SK-N-SH (cell line): ENCODE data around the gene LYL1. TPM values are rescaled to one million over a fixed set of nuclear protein-coding genes. Genes with fewer than 3 reads are reported as not detected.

ENCODE experiments used
- CTCF ChIA-PET: fragments of 300-600, 350-600 bp; formaldehyde crosslinking; extraction: SDS; loops from one replicate; lab custom pipeline; 2021; lab: Yijun Ruan, JAX
- POLR2A ChIA-PET: fragments of 350-600 bp; sonication (Branson Sonifier 250); formaldehyde crosslinking; extraction: SDS; loops from one replicate; lab custom pipeline; 2020; ENCODE audit warnings: antibody characterized with exemption, inconsistent platforms; lab: Yijun Ruan, JAX
- DNase-seq: peaks from one replicate; pipeline ENCODE4 v3.0.0; 2012
- H2AFZ ChIP-seq: fragments of 200-600 bp; sonication (generic); 2 replicates; pipeline ENCODE4 v1.8.1; 2016; ENCODE audit warnings: antibody characterized with exemption, mild to moderate bottlenecking, low read depth
- H3F3A ChIP-seq: fragments of 200-600 bp; sonication (generic); replicated peaks from 2 replicates; pipeline ENCODE3; 2016; ENCODE audit warnings: antibody characterized with exemption, mild to moderate bottlenecking; ENCODE audit not compliant: insufficient read depth
- H3K27ac ChIP-seq, 2 experiments: fragments of 200-500 bp in 1 of 2; fragments of 200-600 bp in 1 of 2; sonication (Bioruptor generic) in 1 of 2; sonication (generic), shearing (Covaris generic) in 1 of 2; 2 replicates each; pipeline versions ENCODE4 v1.5.1 to v1.6.1; 2014 to 2016; ENCODE audit warnings: low read depth in 2 of 2, inconsistent platforms in 1 of 2, low read length in 1 of 2, mild to moderate bottlenecking in 1 of 2, mixed read lengths in 1 of 2
- H3K27me3 ChIP-seq: fragments of 200-600 bp; sonication (generic), shearing (Covaris generic); 2 replicates; pipeline ENCODE4 v1.6.1; 2016; ENCODE audit warnings: mixed run types; ENCODE audit not compliant: insufficient read depth
- H3K36me3 ChIP-seq, 2 experiments: fragments of 200-500 bp in 1 of 2; fragments of 200-600 bp in 1 of 2; sonication (Bioruptor generic) in 1 of 2; sonication (generic) in 1 of 2; replicated peaks in 1 of 2; 2 replicates each; pipeline versions ENCODE3 to v1.5.1; 2014 to 2016; ENCODE audit warnings: low read length in 1 of 2, mild to moderate bottlenecking in 1 of 2; ENCODE audit not compliant: insufficient read depth in 2 of 2, control insufficient read depth in 1 of 2
- H3K4me1 ChIP-seq, 2 experiments: fragments of 200-500 bp in 1 of 2; fragments of 200-600 bp in 1 of 2; sonication (Bioruptor generic) in 1 of 2; sonication (generic), shearing (Covaris generic) in 1 of 2; 2 replicates each; pipeline versions ENCODE4 v1.5.1 to v1.6.1; 2014 to 2016; ENCODE audit warnings: low read depth in 1 of 2, low read length in 1 of 2, mixed run types in 1 of 2; ENCODE audit not compliant: insufficient read depth in 2 of 2, control insufficient read depth in 1 of 2
- H3K4me2 ChIP-seq: fragments of 200-600 bp; sonication (generic), shearing (Covaris generic); 2 replicates; pipeline ENCODE4 v1.6.1; 2017; ENCODE audit warnings: mixed run types
- H3K4me3 ChIP-seq, 2 experiments: fragments of 200-500 bp in 1 of 2; fragments of 200-600 bp in 1 of 2; sonication (Bioruptor generic) in 1 of 2; sonication (generic), shearing (Covaris generic) in 1 of 2; 2 replicates each; pipeline versions ENCODE4 v1.5.1 to v1.8.1; 2014 to 2016; ENCODE audit warnings: low read depth in 2 of 2, inconsistent platforms in 1 of 2, low read length in 1 of 2, mild to moderate bottlenecking in 1 of 2, mixed read lengths in 1 of 2, moderate library complexity in 1 of 2
- H3K79me2 ChIP-seq: fragments of 200-600 bp; sonication (generic); 2 replicates; pipeline ENCODE4 v1.8.1; 2017; ENCODE audit warnings: mild to moderate bottlenecking; ENCODE audit not compliant: insufficient read depth
- H3K9ac ChIP-seq: fragments of 200-600 bp; sonication (generic); 2 replicates; pipeline ENCODE4 v1.6.1; 2017; ENCODE audit warnings: mixed run types
- H3K9me2 ChIP-seq: fragments of 200-600 bp; sonication (generic); 2 replicates; pipeline ENCODE4 v1.6.1; 2017; ENCODE audit warnings: mixed run types
- H3K9me3 ChIP-seq: fragments of 200-600 bp; sonication (generic); 2 replicates; pipeline ENCODE4 v1.6.1; 2017; ENCODE audit warnings: mixed run types, mild to moderate bottlenecking, moderate library complexity
- H4K20me1 ChIP-seq: fragments of 200-600 bp; sonication (generic); 2 replicates; pipeline ENCODE4 v1.6.1; 2017; ENCODE audit warnings: mild to moderate bottlenecking, mixed run types; ENCODE audit not compliant: insufficient read depth
- EP300 ChIP-seq, 2 experiments: IDR thresholded peaks; 2 replicates each; pipeline versions ENCODE4 v1.4.0 to v1.6.1; 2012; ENCODE audit warnings: borderline replicate concordance in 1 of 2, low read depth in 1 of 2, low read length in 1 of 2
- EZH2phosphoT487 ChIP-seq: fragments of 200-600 bp; sonication (generic); IDR thresholded peaks from 2 replicates; pipeline ENCODE4 v1.6.1; 2017; ENCODE audit warnings: low read depth, mixed run types, mild to moderate bottlenecking, antibody characterized with exemption, moderate library complexity, borderline replicate concordance
- FOSL2 ChIP-seq: IDR thresholded peaks from 2 replicates; pipeline ENCODE4 v1.4.0; 2012; ENCODE audit warnings: low read depth, mild to moderate bottlenecking, moderate library complexity, borderline replicate concordance
- GATA2 ChIP-seq: sonication (generic); formaldehyde crosslinking; IDR thresholded peaks from 2 replicates; pipeline ENCODE4 v1.5.0; 2020; ENCODE audit warnings: mild to moderate bottlenecking, missing genetic modification reagents
- MAX ChIP-seq: IDR thresholded peaks from 2 replicates; pipeline ENCODE4 v1.4.0; 2012; ENCODE audit warnings: low read depth
- PBX3 ChIP-seq: IDR thresholded peaks from 2 replicates; pipeline ENCODE4; 2012
- POLR2AphosphoS5 ChIP-seq: IDR thresholded peaks from 2 replicates; pipeline ENCODE4 v1.6.1; 2012; ENCODE audit warnings: low read depth, low read length
- RAD21 ChIP-seq: IDR thresholded peaks from 2 replicates; pipeline ENCODE4 v1.6.1; 2012; ENCODE audit warnings: mild to moderate bottlenecking, low read length
- RCOR1 ChIP-seq: fragments of 150-350 bp; IDR thresholded peaks from 2 replicates; pipeline ENCODE4 v1.6.1; 2017; ENCODE audit warnings: antibody characterized with exemption, low read length
- REST ChIP-seq: IDR thresholded peaks from 2 replicates; pipeline ENCODE4 v1.6.1; 2012; ENCODE audit warnings: mild to moderate bottlenecking, low read depth, low read length, moderate library complexity
- RFX5 ChIP-seq: IDR thresholded peaks from 2 replicates; pipeline ENCODE4 v1.6.1; 2012; ENCODE audit warnings: mild to moderate bottlenecking, improper control_type of control experiment, low read length
- SIN3A ChIP-seq: IDR thresholded peaks from 2 replicates; pipeline ENCODE4 v1.6.1; 2012; ENCODE audit warnings: low read depth, mild to moderate bottlenecking, low read length, moderate library complexity, borderline replicate concordance
- SMC3 ChIP-seq: IDR thresholded peaks from 2 replicates; pipeline ENCODE4 v1.6.1; 2012; ENCODE audit warnings: low read depth, low read length, improper control_type of control experiment
- TEAD4 ChIP-seq: IDR thresholded peaks from 2 replicates; pipeline ENCODE4 v1.4.0; 2012; ENCODE audit warnings: mild to moderate bottlenecking, borderline replicate concordance; ENCODE audit not compliant: insufficient read depth
- YY1 ChIP-seq: IDR thresholded peaks from 2 replicates; pipeline ENCODE4 v1.4.0; 2012; ENCODE audit warnings: low read depth, mild to moderate bottlenecking
- WGBS: methylation state at CpG from one replicate; pipeline ENCODE4 v1.1.6; 2017; ENCODE audit warnings: low lambda C conversion rate; 5-methylcytosine and 5-hydroxymethylcytosine counted together
- polyA plus RNA-seq, 3 experiments: library from polyadenylated mRNA; depleted of rRNA; stranded (reverse); fragments of >200 nt; gene quantifications; 2 replicates each; pipeline ENCODE4 v1.2.3, GENCODE V29; 2012
- TF ChIP-seq, protein P1 (sequence below): fragments of 200-600 bp; sonication (generic); IDR thresholded peaks from 2 replicates; pipeline ENCODE4 v1.6.1; 2017; ENCODE audit warnings: antibody characterized with exemption, mild to moderate bottlenecking, moderate library complexity

The LYL1 gene
- polyA plus RNA-seq, 1 of the 3 experiments (the other 2 are of a cell fraction) = 2.2 TPM

GRCh38 chr19:13094106-13094504, 8.6 kb downstream of the LYL1 start:
- no peak overlapping the region; a peak in 1 of 4 replicates for H3K4me3 ChIP-seq
- H3K4me2 ChIP-seq = no peak overlapping the region
- no peak overlapping the region for H2AFZ ChIP-seq
- no peak; the same call in 1 of the 2 replicates for TF ChIP-seq SMC3
- TF ChIP-seq SIN3A = no peak
- no peak for TF ChIP-seq MAX
- no peak for TF ChIP-seq RFX5
- no peak for TF ChIP-seq PBX3
- TF ChIP-seq EZH2phosphoT487 = no peak
- TF ChIP-seq RAD21 = no peak
- TF ChIP-seq TEAD4 = no peak
- no peak; the same call in 1 of the 2 replicates for TF ChIP-seq RCOR1
- CTCF ChIA-PET = interaction anchor here (0.7 to 9.2 kb wide), 38 partner anchors 8 to 257 kb away, joined by 3 to 603 read pairs (median 7); partner anchors contain the start of genes DAND5, DNASE2, FARSA and LYL1
- no peak overlapping the region for H3K9ac ChIP-seq
- H3K27me3 ChIP-seq = no peaks in the 10 kb centered on the region
- no peaks in the 10 kb centered on the region for H3K9me3 ChIP-seq
- no peaks in the 10 kb centered on the region for H3F3A ChIP-seq
- DNase-seq = peak; percentile 87
- POLR2A ChIA-PET = interaction anchor here (0.5 to 1.9 kb wide), 9 partner anchors 33 to 175 kb away, joined by 3 to 12 read pairs (median 4); partner anchors contain the start of gene SYCE2
- peaks cover 0 to 11% of the 10 kb centered on the region in 2 experiments for H3K36me3 ChIP-seq
- no peaks in the 10 kb centered on the region for H3K9me2 ChIP-seq
- no peaks in the 10 kb centered on the region for H4K20me1 ChIP-seq
- peaks cover 19 to 72% of the 10 kb centered on the region in 2 experiments for H3K4me1 ChIP-seq
- H3K27ac ChIP-seq = peak overlapping the region; percentile 27 to 99; a peak in 3 of 4 replicates
- 0% methylated on average over 2 of the region's 5 CpGs for WGBS
- no peaks in the 10 kb centered on the region; the same call in 1 of the 2 replicates for H3K79me2 ChIP-seq

- H3K4me1 ChIP-seq = peaks cover 19 to 76% of the 10 kb centered on the region in 2 experiments
- H3K79me2 ChIP-seq = no peaks in the 10 kb centered on the region
- no peaks in the 10 kb centered on the region for H3F3A ChIP-seq
- 23% methylated on average over 8 of the region's 12 CpGs for WGBS
- ChIA-PET CTCF (interaction anchor here (0.5 to 9.2 kb wide), 44 partner anchors 8 to 256 kb away, joined by 3 to 603 read pairs (median 6); partner anchors contain the start of genes DAND5, DNASE2, FARSA and LYL1), POLR2A (interaction anchor here (0.9 to 1.9 kb wide), 7 partner anchors 32 to 128 kb away, joined by 3 to 12 read pairs (median 4); no protein-coding TSS in a partner anchor)
- no peak for TF ChIP-seq MAX
- TF ChIP-seq EP300 (IDR thresholded peaks at IDR 0.05; ENCODE audit: borderline replicate concordance in 1 of 2, low read depth in 1 of 2, low read length in 1 of 2) = no peak
- TF ChIP-seq SMC3 = peak; percentile 91
- peak; percentile 98 for TF ChIP-seq RAD21
- TF ChIP-seq GATA2 = no peak
- TF ChIP-seq REST = no peak
- TF ChIP-seq RFX5 = no peak
- TF ChIP-seq YY1 = no peak
- TF ChIP-seq, protein P1, sequence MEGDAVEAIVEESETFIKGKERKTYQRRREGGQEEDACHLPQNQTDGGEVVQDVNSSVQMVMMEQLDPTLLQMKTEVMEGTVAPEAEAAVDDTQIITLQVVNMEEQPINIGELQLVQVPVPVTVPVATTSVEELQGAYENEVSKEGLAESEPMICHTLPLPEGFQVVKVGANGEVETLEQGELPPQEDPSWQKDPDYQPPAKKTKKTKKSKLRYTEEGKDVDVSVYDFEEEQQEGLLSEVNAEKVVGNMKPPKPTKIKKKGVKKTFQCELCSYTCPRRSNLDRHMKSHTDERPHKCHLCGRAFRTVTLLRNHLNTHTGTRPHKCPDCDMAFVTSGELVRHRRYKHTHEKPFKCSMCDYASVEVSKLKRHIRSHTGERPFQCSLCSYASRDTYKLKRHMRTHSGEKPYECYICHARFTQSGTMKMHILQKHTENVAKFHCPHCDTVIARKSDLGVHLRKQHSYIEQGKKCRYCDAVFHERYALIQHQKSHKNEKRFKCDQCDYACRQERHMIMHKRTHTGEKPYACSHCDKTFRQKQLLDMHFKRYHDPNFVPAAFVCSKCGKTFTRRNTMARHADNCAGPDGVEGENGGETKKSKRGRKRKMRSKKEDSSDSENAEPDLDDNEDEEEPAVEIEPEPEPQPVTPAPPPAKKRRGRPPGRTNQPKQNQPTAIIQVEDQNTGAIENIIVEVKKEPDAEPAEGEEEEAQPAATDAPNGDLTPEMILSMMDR = peak; percentile 88
- no peak for TF ChIP-seq POLR2AphosphoS5
- TF ChIP-seq FOSL2 = no peak
- no peak overlapping the region for H3K4me2 ChIP-seq
- no peaks in the 10 kb centered on the region for H3K27me3 ChIP-seq
- H4K20me1 ChIP-seq = no peaks in the 10 kb centered on the region
- H3K9me3 ChIP-seq = no peaks in the 10 kb centered on the region
- no peak overlapping the region; a peak in 1 of 4 replicates for H3K4me3 ChIP-seq
- peak; percentile 92 for DNase-seq
- no peaks in the 10 kb centered on the region for H3K9me2 ChIP-seq
- H3K9ac ChIP-seq = no peak overlapping the region
- H3K27ac ChIP-seq = peak overlapping the region; percentile 27 to 99; a peak in 3 of 4 replicates
- H3K36me3 ChIP-seq = peaks cover 0 to 5% of the 10 kb centered on the region in 2 experiments
- no peak overlapping the region for H2AFZ ChIP-seq
Measured at GRCh38 chr19:13093407-13094105, 9.1 kb downstream of the LYL1 start.
